HL-60 (cell line): ENCODE results near the gene LEF1.

ENCODE experiments used
- DNase-seq, 2 experiments: peaks; one replicate each; pipeline ENCODE4 v3.0.0-alpha.2; 2010 to 2020; ENCODE audit warnings: low read depth in 1 of 2, low spot score in 1 of 2
- H3K27ac ChIP-seq: fragments of 250-450 bp; sonication (Bioruptor Pico); replicated peaks from 2 replicates; pipeline ENCODE4 v1.5.1; 2020; ENCODE audit warnings: mild to moderate bottlenecking, moderate library complexity
- H3K27me3 ChIP-seq: fragments of 250-450 bp; sonication (Bioruptor Pico); 2 replicates; pipeline ENCODE4 v1.5.1; 2021; ENCODE audit warnings: mild to moderate bottlenecking, moderate library complexity; ENCODE audit not compliant: insufficient read depth, poor library complexity, severe bottlenecking
- H3K4me3 ChIP-seq: replicated peaks from 2 replicates; pipeline ENCODE4 v1.5.1; 2011; ENCODE audit warnings: mild to moderate bottlenecking, control low read depth, low read length; ENCODE audit not compliant: insufficient read depth
- CTCF ChIP-seq: IDR thresholded peaks from one replicate; pipeline ENCODE4 v1.5.1; 2011; ENCODE audit warnings: low read length, control low read depth, inconsistent platforms; ENCODE audit not compliant: insufficient read depth
- GABPA ChIP-seq: IDR thresholded peaks from 2 replicates; pipeline ENCODE4 v1.6.1; 2012; ENCODE audit warnings: low read depth
- POLR2AphosphoS5 ChIP-seq: IDR thresholded peaks from 2 replicates; pipeline ENCODE4 v1.6.1; 2012; ENCODE audit warnings: low read depth
- SPI1 ChIP-seq: IDR thresholded peaks from 2 replicates; pipeline ENCODE4 v1.6.1; 2012; ENCODE audit warnings: low read depth, mild to moderate bottlenecking, borderline replicate concordance
- TF ChIP-seq, protein P1 (sequence below): IDR thresholded peaks from 2 replicates; pipeline ENCODE4 v1.6.1; 2012; ENCODE audit warnings: low read depth; ENCODE audit not compliant: insufficient replicate concordance

The LEF1 gene

DNA sequence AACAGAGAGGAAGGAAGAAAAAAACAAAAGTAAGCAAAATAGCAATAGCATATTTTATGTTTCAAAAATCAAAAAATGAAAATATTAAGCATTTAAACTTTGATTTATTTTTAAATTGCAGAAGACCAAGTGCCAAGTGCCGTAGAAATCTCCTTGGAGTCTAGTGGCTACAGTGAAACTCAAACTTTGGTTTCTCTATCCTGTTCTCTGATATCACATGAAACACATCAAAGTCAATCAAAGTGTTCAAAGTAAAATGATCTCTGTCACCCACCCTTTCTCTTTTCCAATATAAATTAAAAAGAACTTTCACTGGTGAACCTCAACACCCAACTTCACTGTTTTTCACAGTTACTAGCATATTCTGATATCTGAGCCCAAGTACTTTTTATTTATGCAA is 98.0 kb downstream of the LEF1 start:
- no peak for DNase-seq
- Histone ChIP-seq H3K4me3 (no peak overlapping the region), H3K27me3 (peaks cover 6% of the 10 kb centered on the region), H3K27ac (no peak overlapping the region)
- TF ChIP-seq POLR2AphosphoS5 (no peak), CTCF (no peak)
- TF ChIP-seq, protein P1, sequence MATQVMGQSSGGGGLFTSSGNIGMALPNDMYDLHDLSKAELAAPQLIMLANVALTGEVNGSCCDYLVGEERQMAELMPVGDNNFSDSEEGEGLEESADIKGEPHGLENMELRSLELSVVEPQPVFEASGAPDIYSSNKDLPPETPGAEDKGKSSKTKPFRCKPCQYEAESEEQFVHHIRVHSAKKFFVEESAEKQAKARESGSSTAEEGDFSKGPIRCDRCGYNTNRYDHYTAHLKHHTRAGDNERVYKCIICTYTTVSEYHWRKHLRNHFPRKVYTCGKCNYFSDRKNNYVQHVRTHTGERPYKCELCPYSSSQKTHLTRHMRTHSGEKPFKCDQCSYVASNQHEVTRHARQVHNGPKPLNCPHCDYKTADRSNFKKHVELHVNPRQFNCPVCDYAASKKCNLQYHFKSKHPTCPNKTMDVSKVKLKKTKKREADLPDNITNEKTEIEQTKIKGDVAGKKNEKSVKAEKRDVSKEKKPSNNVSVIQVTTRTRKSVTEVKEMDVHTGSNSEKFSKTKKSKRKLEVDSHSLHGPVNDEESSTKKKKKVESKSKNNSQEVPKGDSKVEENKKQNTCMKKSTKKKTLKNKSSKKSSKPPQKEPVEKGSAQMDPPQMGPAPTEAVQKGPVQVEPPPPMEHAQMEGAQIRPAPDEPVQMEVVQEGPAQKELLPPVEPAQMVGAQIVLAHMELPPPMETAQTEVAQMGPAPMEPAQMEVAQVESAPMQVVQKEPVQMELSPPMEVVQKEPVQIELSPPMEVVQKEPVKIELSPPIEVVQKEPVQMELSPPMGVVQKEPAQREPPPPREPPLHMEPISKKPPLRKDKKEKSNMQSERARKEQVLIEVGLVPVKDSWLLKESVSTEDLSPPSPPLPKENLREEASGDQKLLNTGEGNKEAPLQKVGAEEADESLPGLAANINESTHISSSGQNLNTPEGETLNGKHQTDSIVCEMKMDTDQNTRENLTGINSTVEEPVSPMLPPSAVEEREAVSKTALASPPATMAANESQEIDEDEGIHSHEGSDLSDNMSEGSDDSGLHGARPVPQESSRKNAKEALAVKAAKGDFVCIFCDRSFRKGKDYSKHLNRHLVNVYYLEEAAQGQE = no peak

- H3K27ac ChIP-seq = no peak overlapping the region
- TF ChIP-seq SPI1 (no peak), CTCF (no peak), POLR2AphosphoS5 (no peak), GABPA (no peak)
- TF ChIP-seq, protein P1 = no peak
- H3K27me3 ChIP-seq = peaks cover 7% of the 10 kb centered on the region
- no peak overlapping the region for H3K4me3 ChIP-seq
- no peak for DNase-seq
Observed at GRCh38 chr4:108068442-108068841, 100.3 kb downstream of the LEF1 start.

- Histone ChIP-seq H3K27ac (no peak overlapping the region), H3K27me3 (peaks cover 6% of the 10 kb centered on the region)
- no peak for DNase-seq
Observed at GRCh38 chr4:108060686-108061321, 107.9 kb downstream of the LEF1 start.

More at GRCh38 chr4:108060686-108061321, 107.9 kb downstream of the LEF1 start:
- no peak for TF ChIP-seq POLR2AphosphoS5
- no peak for TF ChIP-seq CTCF
- TF ChIP-seq, protein P1 = no peak
- no peak for TF ChIP-seq SPI1
- TF ChIP-seq GABPA = no peak
- H3K4me3 ChIP-seq = no peak overlapping the region
